ENCODE data around the gene FRMD5.

DNA sequence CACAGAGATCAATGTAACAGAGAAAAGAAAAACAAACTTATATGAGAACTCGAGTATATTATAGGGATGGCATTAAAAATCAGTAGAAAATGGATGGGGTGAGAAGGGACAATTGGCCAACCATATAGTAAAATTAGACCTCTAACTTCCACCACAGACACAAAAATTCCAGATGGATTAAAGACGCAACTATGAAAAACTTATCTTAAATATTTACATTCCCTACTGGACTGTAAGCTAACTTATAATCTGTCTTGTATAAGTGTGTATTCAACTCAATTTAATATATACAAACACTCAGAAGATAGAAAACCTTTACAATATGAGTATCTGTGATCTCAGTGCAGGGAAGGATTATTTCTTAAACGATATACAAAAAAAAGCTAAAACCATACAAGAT, 373.6 kb downstream of the FRMD5 start:
- TF ChIP-seq, protein P1, sequence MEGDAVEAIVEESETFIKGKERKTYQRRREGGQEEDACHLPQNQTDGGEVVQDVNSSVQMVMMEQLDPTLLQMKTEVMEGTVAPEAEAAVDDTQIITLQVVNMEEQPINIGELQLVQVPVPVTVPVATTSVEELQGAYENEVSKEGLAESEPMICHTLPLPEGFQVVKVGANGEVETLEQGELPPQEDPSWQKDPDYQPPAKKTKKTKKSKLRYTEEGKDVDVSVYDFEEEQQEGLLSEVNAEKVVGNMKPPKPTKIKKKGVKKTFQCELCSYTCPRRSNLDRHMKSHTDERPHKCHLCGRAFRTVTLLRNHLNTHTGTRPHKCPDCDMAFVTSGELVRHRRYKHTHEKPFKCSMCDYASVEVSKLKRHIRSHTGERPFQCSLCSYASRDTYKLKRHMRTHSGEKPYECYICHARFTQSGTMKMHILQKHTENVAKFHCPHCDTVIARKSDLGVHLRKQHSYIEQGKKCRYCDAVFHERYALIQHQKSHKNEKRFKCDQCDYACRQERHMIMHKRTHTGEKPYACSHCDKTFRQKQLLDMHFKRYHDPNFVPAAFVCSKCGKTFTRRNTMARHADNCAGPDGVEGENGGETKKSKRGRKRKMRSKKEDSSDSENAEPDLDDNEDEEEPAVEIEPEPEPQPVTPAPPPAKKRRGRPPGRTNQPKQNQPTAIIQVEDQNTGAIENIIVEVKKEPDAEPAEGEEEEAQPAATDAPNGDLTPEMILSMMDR (IDR thresholded peaks at IDR 0.05; ENCODE audit: low read length): no peak
- TF ChIP-seq EZH2 (optimal IDR thresholded peaks at IDR 0.05; ENCODE audit: low read depth, low read length) (no peak), EZH2phosphoT487 (IDR thresholded peaks at IDR 0.05; ENCODE audit: low read length) (no peak)

Measured in MM.1S (cell line).